ENCODE results near the gene MTA3. TPM values are rescaled to one million over a fixed set of nuclear protein-coding genes. Genes with fewer than 3 reads are reported as not detected.
"Not testable (repeated sequence)": the region's sequence is repeated elsewhere in the genome, so short reads cannot be mapped to it uniquely, and the experiment has no call there.

MTA3 gene
- polyA plus RNA-seq, 1 experiment, result 51.0 TPM

GRCh38 chr2:42558827-42559226 lies 9.6 kb upstream of the MTA3 start:
- H3K9me3 ChIP-seq (ENCODE audit: control insufficient read depth, insufficient read depth, low read length), result no peaks in the 10 kb centered on the region
- no peak overlapping the region for H3K27ac ChIP-seq (ENCODE audit: low read depth, low read length)
- no peak for DNase-seq (ENCODE audit: low read depth, low spot score)
- POLR2A ChIA-PET, result no interaction called here
- CTCF ChIA-PET, result no interaction called here
- no peak for TF ChIP-seq CTCF (IDR thresholded peaks at IDR 0.05; ENCODE audit: low read depth, low read length)
- peaks cover 13% of the 10 kb centered on the region for H3K27me3 ChIP-seq (ENCODE audit: control insufficient read depth, insufficient read depth, low read length)
- H3K4me3 ChIP-seq (ENCODE audit: low read depth, low read length), result no peak overlapping the region

- H3K9me3 ChIP-seq (ENCODE audit: control insufficient read depth, insufficient read depth, low read length); DNase-seq (ENCODE audit: low read depth, low spot score); H3K27ac ChIP-seq (ENCODE audit: low read depth, low read length); CTCF ChIA-PET; H3K4me3 ChIP-seq (ENCODE audit: low read depth, low read length): not testable (repeated sequence)
- POLR2A ChIA-PET, result interaction anchor here (0.6 kb wide), 1 partner anchor 244 kb away, joined by 3 read pairs; no protein-coding TSS in a partner anchor
- H3K27me3 ChIP-seq (ENCODE audit: control insufficient read depth, insufficient read depth, low read length), result peaks cover 13% of the 10 kb centered on the region
Observed at GRCh38 chr2:42560133-42560532, 8.3 kb upstream of the MTA3 start.

GRCh38 chr2:42560899-42561298 lies 7.5 kb upstream of the MTA3 start:
- POLR2A ChIA-PET, result no interaction called here
- TF ChIP-seq CTCF (IDR thresholded peaks at IDR 0.05; ENCODE audit: low read depth, low read length), result no peak

GRCh38 chr2:42562474-42563144 lies 5.8 kb upstream of the MTA3 start:
- CTCF ChIA-PET, result interaction anchor here (0.8 kb wide), 1 partner anchor 101 kb away, joined by 3 read pairs; no protein-coding TSS in a partner anchor
- no peak for DNase-seq (ENCODE audit: low read depth, low spot score)
- H3K27me3 ChIP-seq (ENCODE audit: control insufficient read depth, insufficient read depth, low read length), result peaks cover 4% of the 10 kb centered on the region
- no peak overlapping the region for H3K4me3 ChIP-seq (ENCODE audit: low read depth, low read length)
- POLR2A ChIA-PET, result no interaction called here
- H3K9me3 ChIP-seq (ENCODE audit: control insufficient read depth, insufficient read depth, low read length), result no peaks in the 10 kb centered on the region
- no peak overlapping the region for H3K27ac ChIP-seq (ENCODE audit: low read depth, low read length)
- TF ChIP-seq CTCF (IDR thresholded peaks at IDR 0.05; ENCODE audit: low read depth, low read length), result no peak

More at GRCh38 chr2:42560899-42561298, 7.5 kb upstream of the MTA3 start:
- Histone ChIP-seq H3K9me3 (ENCODE audit: control insufficient read depth, insufficient read depth, low read length) (no peaks in the 10 kb centered on the region), H3K27me3 (ENCODE audit: control insufficient read depth, insufficient read depth, low read length) (peaks cover 9% of the 10 kb centered on the region), H3K4me3 (ENCODE audit: low read depth, low read length) (no peak overlapping the region), H3K27ac (ENCODE audit: low read depth, low read length) (no peak overlapping the region)
- no peak for DNase-seq (ENCODE audit: low read depth, low spot score)
- CTCF ChIA-PET, result no interaction called here

- DNase-seq (ENCODE audit: low read depth, low spot score), result no peak
- CTCF ChIA-PET, result interaction anchor here (0.6 to 1.6 kb wide), 2 partner anchors 8 to 97 kb away, joined by 3 to 6 read pairs; no protein-coding TSS in a partner anchor
Observed at GRCh38 chr2:42566025-42566424, 2.4 kb upstream of the MTA3 start.

More at GRCh38 chr2:42566025-42566424, 2.4 kb upstream of the MTA3 start:
- peaks cover 4% of the 10 kb centered on the region for H3K27me3 ChIP-seq (ENCODE audit: control insufficient read depth, insufficient read depth, low read length)
- H3K9me3 ChIP-seq (ENCODE audit: control insufficient read depth, insufficient read depth, low read length), result no peaks in the 10 kb centered on the region
- no peak overlapping the region for H3K4me3 ChIP-seq (ENCODE audit: low read depth, low read length)
- POLR2A ChIA-PET, result no interaction called here
- no peak overlapping the region for H3K27ac ChIP-seq (ENCODE audit: low read depth, low read length)
- TF ChIP-seq CTCF (IDR thresholded peaks at IDR 0.05; ENCODE audit: low read depth, low read length), result no peak
